HepG2 (cell line): ENCODE data around the gene MYO9A. TPM values are rescaled to one million over a fixed set of nuclear protein-coding genes. Genes with fewer than 3 reads are reported as not detected.

ENCODE experiments used
- ATAC-seq: fragments of 200-7000 bp; cut with Tn5 transposase; 3 replicates; pipeline ENCODE4 v1.9.1; 2020; ENCODE audit warnings: mild to moderate bottlenecking, moderate library complexity
- BruUV-seq: library from RNA; stranded (reverse); fragments of 400-500 nt; replicated peaks from 2 replicates; lab custom pipeline; 2021; lab: Mats Ljungman, UMichigan
- CTCF ChIA-PET: fragments of 300-600 bp; formaldehyde crosslinking; extraction: SDS; loops from one replicate; lab custom pipeline; 2021; ENCODE audit warnings: low total read pairs, inconsistent platforms, low intra/inter-chr PET ratio; lab: Yijun Ruan, JAX
- POLR2A ChIA-PET: fragments of 350-600 bp; sonication (Branson Sonifier 250); formaldehyde crosslinking; loops from one replicate; lab custom pipeline; 2020; ENCODE audit warnings: antibody characterized with exemption, inconsistent platforms; lab: Yijun Ruan, JAX
- DNase-seq: peaks from one replicate; pipeline ENCODE4 v3.0.0-alpha.2; 2015; ENCODE audit warnings: low spot score
- FAIRE-seq: peaks from 3 replicates; lab custom pipeline; 2011; peaks lifted over from hg19 to GRCh38; lab: Jason Lieb, UNC
- H2AFZ ChIP-seq: one replicate; pipeline ENCODE4 v1.6.1; 2011; ENCODE audit warnings: low read length, inconsistent platforms
- H3K27ac ChIP-seq: fragments of 300-600 bp; 3 replicates; pipeline ENCODE4 v1.8.0; 2011; ENCODE audit warnings: mixed run types, mild to moderate bottlenecking, mixed read lengths, low read length, inconsistent platforms; ENCODE audit not compliant: insufficient read depth; ENCODE audit errors: extremely low read length
- H3K27me3 ChIP-seq, 2 experiments: fragments of 200-600 bp in 1 of 2; 2 replicates in 1 of 2; 3 replicates in 1 of 2; pipeline versions ENCODE4 v1.6.0 to v1.8.0; 2011; ENCODE audit warnings: low read length in 2 of 2, mild to moderate bottlenecking in 2 of 2, moderate library complexity in 2 of 2, inconsistent platforms in 1 of 2; ENCODE audit not compliant: insufficient read depth in 2 of 2, control insufficient read depth in 1 of 2
- H3K36me3 ChIP-seq, 2 experiments: fragments of 200-600 bp in 1 of 2; replicated peaks in 1 of 2; 2 replicates in 1 of 2; 3 replicates in 1 of 2; pipeline versions ENCODE4 v1.5.1 to v1.8.0; 2011; ENCODE audit warnings: low read length in 2 of 2, inconsistent platforms in 1 of 2; ENCODE audit not compliant: insufficient read depth in 2 of 2, control insufficient read depth in 1 of 2
- H3K4me1 ChIP-seq: 2 replicates; pipeline ENCODE4 v1.5.1; 2012; ENCODE audit warnings: low read length, inconsistent platforms; ENCODE audit not compliant: insufficient read depth
- H3K4me2 ChIP-seq: 2 replicates; pipeline ENCODE4 v1.6.0; 2011; ENCODE audit warnings: low read depth, low read length, inconsistent platforms
- H3K4me3 ChIP-seq, 3 experiments: fragments of 200-600 bp in 1 of 3; sonication (generic), shearing (Covaris generic) in 1 of 3; replicated peaks in 1 of 3; 2 replicates each; pipeline ENCODE4 v1.5.1; 2011 to 2016; ENCODE audit warnings: low read length in 3 of 3, inconsistent platforms in 2 of 3, low read depth in 2 of 3, mild to moderate bottlenecking in 2 of 3, control low read depth in 1 of 3, mixed read lengths in 1 of 3; ENCODE audit not compliant: insufficient read depth in 1 of 3
- H3K79me2 ChIP-seq: one replicate; pipeline ENCODE4 v1.6.1; 2011; ENCODE audit warnings: low read length, inconsistent platforms; ENCODE audit not compliant: insufficient read depth
- H3K9ac ChIP-seq: 2 replicates; pipeline ENCODE4 v1.6.0; 2011; ENCODE audit warnings: mild to moderate bottlenecking, low read depth, low read length, inconsistent platforms; ENCODE audit not compliant: insufficient read depth
- H3K9me3 ChIP-seq: 2 replicates; pipeline ENCODE4 v1.5.1; 2012; ENCODE audit warnings: mild to moderate bottlenecking, low read length
- H4K20me1 ChIP-seq: 2 replicates; pipeline ENCODE4 v1.6.0; 2011; ENCODE audit warnings: inconsistent platforms, mild to moderate bottlenecking, low read length, moderate library complexity; ENCODE audit not compliant: insufficient read depth
- AHR ChIP-seq: IDR thresholded peaks from 2 replicates; pipeline ENCODE4 v1.6.1; 2018; ENCODE audit warnings: missing genetic modification reagents, missing compliant biosample characterization
- FLYWCH1 ChIP-seq: sonication (generic); formaldehyde crosslinking; IDR thresholded peaks from 2 replicates; pipeline ENCODE4 v1.8.1; 2023; ENCODE audit warnings: mild to moderate bottlenecking, missing genetic modification reagents
- HIVEP1 ChIP-seq: sonication (generic); formaldehyde crosslinking; IDR thresholded peaks from 2 replicates; pipeline ENCODE4 v1.4.0; 2020; ENCODE audit warnings: mild to moderate bottlenecking, missing genetic modification reagents
- HOXA3 ChIP-seq: sonication (generic); formaldehyde crosslinking; IDR thresholded peaks from 2 replicates; pipeline ENCODE4 v1.5.0; 2020; ENCODE audit warnings: missing genetic modification reagents
- MAFK ChIP-seq, 2 experiments: IDR thresholded peaks in 1 of 2; conservative IDR thresholded peaks in 1 of 2; 2 replicates each; pipeline ENCODE4 v1.6.1; 2011; ENCODE audit warnings: improper control_type of control experiment in 2 of 2, low read length in 2 of 2
- MEIS1 ChIP-seq: sonication (generic); formaldehyde crosslinking; IDR thresholded peaks from 2 replicates; pipeline ENCODE4 v1.9.0; 2021; ENCODE audit warnings: mild to moderate bottlenecking, missing genetic modification reagents, moderate library complexity, borderline replicate concordance
- MZF1 ChIP-seq: sonication (generic); formaldehyde crosslinking; IDR thresholded peaks from 2 replicates; pipeline ENCODE4 v1.8.1; 2023; ENCODE audit warnings: mild to moderate bottlenecking, missing genetic modification reagents, borderline replicate concordance
- NCOA1 ChIP-seq: sonication (generic); formaldehyde crosslinking; IDR thresholded peaks from 2 replicates; pipeline ENCODE4 v1.9.0; 2021; ENCODE audit warnings: missing genetic modification reagents
- RNF2 ChIP-seq: fragments of 450-650 bp; conservative IDR thresholded peaks from 2 replicates; pipeline ENCODE4 v1.6.1; 2016; ENCODE audit warnings: low read depth
- RXRB ChIP-seq: IDR thresholded peaks from 2 replicates; pipeline ENCODE4 v1.6.1; 2016; ENCODE audit warnings: borderline replicate concordance, missing genetic modification reagents, missing compliant biosample characterization
- U2AF2 ChIP-seq: fragments of 200-400 bp; formaldehyde crosslinking; IDR thresholded peaks from 2 replicates; pipeline ENCODE4 v1.6.1; 2017; ENCODE audit warnings: low read depth, mild to moderate bottlenecking, low read length
- ZMAT3 ChIP-seq: sonication (generic); formaldehyde crosslinking; conservative IDR thresholded peaks from 2 replicates; pipeline ENCODE4 v1.7.0; 2021; ENCODE audit warnings: missing genetic modification reagents
- ZNF136 ChIP-seq: sonication (generic); formaldehyde crosslinking; IDR thresholded peaks from 2 replicates; pipeline ENCODE4 v1.8.1; 2022; ENCODE audit warnings: low read depth, mild to moderate bottlenecking, moderate library complexity, missing genetic modification reagents
- ZNF282 ChIP-seq: fragments of 450-650 bp; IDR thresholded peaks from 2 replicates; pipeline ENCODE4 v1.6.1; 2018; ENCODE audit not compliant: partially characterized antibody
- ZNF75D ChIP-seq: sonication (generic); formaldehyde crosslinking; IDR thresholded peaks from 2 replicates; pipeline ENCODE4 v1.8.1; 2023; ENCODE audit warnings: missing genetic modification reagents, mild to moderate bottlenecking, borderline replicate concordance
- WGBS: methylation state at CpG from one replicate; pipeline ENCODE4 v1.1.6; 2017; ENCODE audit warnings: low lambda C conversion rate; 5-methylcytosine and 5-hydroxymethylcytosine counted together
- in situ Hi-C: cut with HindIII; loops from 2 replicates; pipeline ENCODE4 v1.10.0; 2017; ENCODE audit warnings: low pct_unique_long_range_greater_than_20kb; ENCODE audit not compliant: extremely low pct_ligation_motif_present
- intact Hi-C: fragments of 100-400 bp; cut with micrococcal nuclease; formaldehyde crosslinking; loops from one replicate; pipeline ENCODE4 v1.10.0; 2022; ENCODE audit not compliant: unreplicated experiment
- polyA plus RNA-seq, 8 experiments: library from polyadenylated mRNA; depleted of rRNA in 3 of 8; stranded (reverse) in 7 of 8; unstranded in 1 of 8; fragments of >200 nt; fragmentation: Illumina TruSeq in 4 of 8; extraction: Trizol in 4 of 8; gene quantifications; 2 replicates each; pipeline versions ENCODE4 v1.2.1 to v1.2.3, GENCODE V29; 2011 to 2016; ENCODE audit warnings: low read depth in 4 of 8, missing spikeins in 1 of 8, mixed read lengths in 1 of 8; ENCODE audit not compliant: insufficient read depth in 1 of 8
- total RNA-seq, 5 experiments: library from RNA; depleted of rRNA; stranded (reverse); fragments of >200 nt; fragmentation: Illumina TruSeq; extraction: Trizol; gene quantifications; 2 replicates each; pipeline ENCODE4 v1.2.3, GENCODE V29; 2016; ENCODE audit warnings: low read depth in 1 of 5
- TF ChIP-seq, protein P1 (sequence below): sonication (generic); formaldehyde crosslinking; IDR thresholded peaks from 2 replicates; pipeline ENCODE4 v1.8.0; 2023; ENCODE audit warnings: mild to moderate bottlenecking, missing genetic modification reagents
- TF ChIP-seq, protein P2 (sequence below): IDR thresholded peaks from 2 replicates; pipeline ENCODE4 v1.6.1; 2018; ENCODE audit warnings: missing genetic modification reagents, mild to moderate bottlenecking, missing compliant biosample characterization

The MYO9A gene
- total and polyA plus RNA-seq, 2 of the 13 experiments (the other 11 are each of a cell fraction or from before 2014, with no cell fraction given) = 4.8 to 15.3 TPM

DNA sequence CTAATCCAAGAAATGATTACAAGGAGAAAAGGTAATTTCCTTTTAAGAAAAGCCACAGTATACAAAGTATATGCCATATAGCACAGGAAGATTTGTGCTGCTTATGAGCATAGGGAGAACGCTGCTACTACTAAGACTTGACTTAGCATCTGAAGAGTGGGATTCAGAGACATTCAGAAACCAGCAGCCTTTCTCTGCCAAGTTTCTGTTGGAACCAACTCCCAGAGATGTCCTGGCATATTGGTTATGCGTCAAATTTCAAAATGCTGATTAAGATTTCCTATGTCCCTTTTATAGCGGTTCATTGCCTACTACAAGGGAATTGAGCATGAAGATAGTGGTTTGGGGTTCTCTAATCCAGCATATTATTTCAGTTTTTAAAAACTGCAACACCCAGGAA is 302.6 kb downstream of the MYO9A start:
- in situ Hi-C loops (no loop called here), intact Hi-C loops (no loop called here)
- WGBS = 40% methylated on average over 3 of the region's 3 CpGs
- Histone ChIP-seq H4K20me1 (no peaks in the 10 kb centered on the region), H3K9ac (no peak overlapping the region), H3K4me2 (no peak overlapping the region), H3K27ac (no peak overlapping the region), H3K4me3 (no peak overlapping the region), H2AFZ (no peak overlapping the region), H3K27me3 (peaks cover 4 to 21% of the 10 kb centered on the region in 2 experiments; a peak in 4 of 5 replicates), H3K79me2 (no peaks in the 10 kb centered on the region), H3K36me3 (no peaks in the 10 kb centered on the region), H3K4me1 (no peaks in the 10 kb centered on the region), H3K9me3 (0 out of 2 replicates have a peak, but pooled peaks cover 6% of the 10 kb centered on the region)
- POLR2A ChIA-PET = no interaction called here
- 0 out of 4 replicates have a peak, but pooled peaks of 1 of the 2 experiments have one; percentile 3 for TF ChIP-seq MAFK (conservative IDR thresholded peaks at IDR 0.05 in 1 of 2, IDR thresholded peaks at IDR 0.05 in 1 of 2; ENCODE audit: low read length in 2 of 2)
- TF ChIP-seq AHR = no peak
- FAIRE-seq (no peak), DNase-seq (no peak), ATAC-seq (no peak)
- BruUV-seq = no TSS peak
- CTCF ChIA-PET = no interaction called here

DNA sequence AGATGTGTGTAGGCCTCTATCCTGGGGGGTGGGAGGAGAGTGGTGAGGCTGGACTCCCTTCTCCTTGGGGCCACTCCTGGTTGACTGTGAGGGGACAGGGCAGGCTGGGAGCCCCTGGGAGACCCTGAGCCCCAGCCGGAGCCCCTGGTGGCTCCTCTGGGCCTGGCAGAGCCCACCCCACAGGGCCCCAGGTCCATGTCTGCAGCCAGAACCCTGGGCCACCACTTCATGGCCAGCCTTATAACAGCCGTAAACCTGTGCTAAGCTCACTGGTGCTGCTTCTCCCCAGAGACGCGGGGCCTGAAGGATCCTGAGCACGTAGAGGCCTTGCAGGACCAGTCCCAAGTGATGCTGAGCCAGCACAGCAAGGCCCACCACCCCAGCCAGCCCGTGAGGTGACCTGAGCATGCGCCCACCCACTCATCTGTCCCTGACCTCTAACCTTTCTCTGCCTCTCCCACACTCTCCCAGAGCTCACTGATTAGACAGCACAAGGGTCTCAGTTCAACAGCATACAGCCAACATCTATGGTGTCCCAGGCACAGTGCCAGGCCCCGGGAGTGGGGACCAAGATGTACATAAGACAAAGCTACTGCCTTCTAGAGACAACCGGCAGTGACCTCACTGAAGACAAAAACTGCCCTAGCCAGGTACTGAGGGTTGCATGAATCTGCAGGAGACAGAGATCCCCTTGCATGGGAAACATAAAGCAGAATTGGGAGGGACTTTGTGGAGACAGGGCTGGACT is 304.1 kb downstream of the MYO9A start:
- H3K9ac ChIP-seq = no peak overlapping the region
- BruUV-seq = no TSS peak
- no peak overlapping the region for H2AFZ ChIP-seq
- peaks cover 9 to 29% of the 10 kb centered on the region in 2 experiments; a peak in 4 of 5 replicates for H3K27me3 ChIP-seq
- H3K4me2 ChIP-seq = no peak overlapping the region
- TF ChIP-seq ZNF136 (no peak), RXRB (CRISPR knock-in tag) (no peak), HIVEP1 (CRISPR knock-in tag) (no peak), RNF2 (no peak), FLYWCH1 (CRISPR knock-in tag) (no peak), ZMAT3 (CRISPR knock-in tag) (no peak), HOXA3 (CRISPR knock-in tag) (no peak), MEIS1 (CRISPR knock-in tag) (no peak), NCOA1 (CRISPR knock-in tag) (no peak), ZNF282 (no peak), U2AF2 (no peak), ZNF75D (no peak), MZF1 (CRISPR knock-in tag) (no peak)
- TF ChIP-seq, protein P1, sequence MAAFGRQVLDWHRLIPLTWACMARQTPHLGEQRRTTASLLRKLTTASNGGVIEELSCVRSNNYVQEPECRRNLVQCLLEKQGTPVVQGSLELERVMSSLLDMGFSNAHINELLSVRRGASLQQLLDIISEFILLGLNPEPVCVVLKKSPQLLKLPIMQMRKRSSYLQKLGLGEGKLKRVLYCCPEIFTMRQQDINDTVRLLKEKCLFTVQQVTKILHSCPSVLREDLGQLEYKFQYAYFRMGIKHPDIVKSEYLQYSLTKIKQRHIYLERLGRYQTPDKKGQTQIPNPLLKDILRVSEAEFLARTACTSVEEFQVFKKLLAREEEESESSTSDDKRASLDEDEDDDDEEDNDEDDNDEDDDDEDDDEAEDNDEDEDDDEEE (CRISPR knock-in tag) = no peak
- TF ChIP-seq, protein P2, sequence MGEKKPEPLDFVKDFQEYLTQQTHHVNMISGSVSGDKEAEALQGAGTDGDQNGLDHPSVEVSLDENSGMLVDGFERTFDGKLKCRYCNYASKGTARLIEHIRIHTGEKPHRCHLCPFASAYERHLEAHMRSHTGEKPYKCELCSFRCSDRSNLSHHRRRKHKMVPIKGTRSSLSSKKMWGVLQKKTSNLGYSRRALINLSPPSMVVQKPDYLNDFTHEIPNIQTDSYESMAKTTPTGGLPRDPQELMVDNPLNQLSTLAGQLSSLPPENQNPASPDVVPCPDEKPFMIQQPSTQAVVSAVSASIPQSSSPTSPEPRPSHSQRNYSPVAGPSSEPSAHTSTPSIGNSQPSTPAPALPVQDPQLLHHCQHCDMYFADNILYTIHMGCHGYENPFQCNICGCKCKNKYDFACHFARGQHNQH = no peak
- H4K20me1 ChIP-seq = no peaks in the 10 kb centered on the region
- FAIRE-seq (no peak), ATAC-seq (no peak), DNase-seq (no peak)
- ChIA-PET POLR2A (no interaction called here), CTCF (no interaction called here)
- no peaks in the 10 kb centered on the region for H3K4me1 ChIP-seq
- H3K79me2 ChIP-seq = no peaks in the 10 kb centered on the region
- no peak overlapping the region for H3K27ac ChIP-seq
- H3K4me3 ChIP-seq = no peak overlapping the region
- 21% methylated on average over 4 of the region's 9 CpGs for WGBS
- intact Hi-C loops (no loop called here), in situ Hi-C loops (no loop called here)
- H3K9me3 ChIP-seq = no peaks in the 10 kb centered on the region
- H3K36me3 ChIP-seq = no peaks in the 10 kb centered on the region
